Raji (cell line): ENCODE results near the gene ACAD8.

Experiments used
- POLR2A ChIP-seq: IDR thresholded peaks from 2 replicates; pipeline ENCODE4 v1.6.1; 2011; ENCODE audit warnings: low read depth, low read length, control low read depth; ENCODE audit not compliant: insufficient read depth

Gene ACAD8

GRCh38 chr11:134273317-134273712, 19.9 kb downstream of the ACAD8 start:
- no peak for TF ChIP-seq POLR2A

DNA sequence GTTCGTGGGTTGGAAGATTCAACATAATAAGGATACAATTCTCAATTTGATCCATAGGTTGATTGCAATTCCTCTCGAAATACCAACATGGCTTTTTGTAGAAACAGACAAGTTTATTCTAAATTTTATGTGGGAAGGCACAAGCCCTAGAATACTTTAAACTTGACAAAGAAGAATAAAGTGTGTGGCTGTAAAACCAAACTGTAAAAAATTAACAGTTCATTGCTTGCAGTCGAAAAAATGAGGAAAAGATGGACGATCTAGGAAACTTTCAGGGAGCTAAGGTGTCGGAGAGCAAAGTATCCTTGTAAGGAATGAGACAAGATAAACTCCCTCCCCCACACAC, 21.8 kb downstream of the ACAD8 start:
- TF ChIP-seq POLR2A, result no peak

GRCh38 chr11:134275534-134276395, 22.4 kb downstream of the ACAD8 start, which contains the start of gene GLB1L3:
Gene GLB1L3, plus strand, starts transcription at chr11:134276379. Its CDS starts 362 bp downstream, at chr11:134276741.
- TF ChIP-seq POLR2A, result no peak

- TF ChIP-seq POLR2A, result no peak
These were observed 23.2 kb downstream of the ACAD8 start for GRCh38 chr11:134276396-134277182.

- TF ChIP-seq POLR2A, result no peak
These were observed 24.0 kb downstream of the ACAD8 start for GRCh38 chr11:134277183-134278001.

DNA sequence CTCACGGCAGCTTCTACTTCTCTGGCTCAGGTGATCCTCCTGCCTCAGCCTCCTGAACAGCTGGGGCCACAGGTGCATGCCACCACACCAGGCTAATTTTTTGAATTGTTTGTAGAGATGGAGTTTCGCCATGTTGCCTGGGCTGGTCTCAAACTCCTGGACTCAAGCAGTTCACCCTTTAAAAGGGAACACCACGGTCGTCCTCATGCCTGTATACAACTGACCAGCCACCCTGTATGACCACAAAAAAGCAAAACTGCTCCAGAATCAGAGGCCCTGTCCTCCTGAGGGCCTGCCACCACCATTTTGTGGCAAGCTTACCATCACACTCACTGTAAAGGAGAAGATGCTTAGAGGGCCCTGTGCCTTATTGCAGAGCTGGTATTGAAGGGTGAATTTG, 25.0 kb downstream of the ACAD8 start:
- TF ChIP-seq POLR2A, result no peak

DNA sequence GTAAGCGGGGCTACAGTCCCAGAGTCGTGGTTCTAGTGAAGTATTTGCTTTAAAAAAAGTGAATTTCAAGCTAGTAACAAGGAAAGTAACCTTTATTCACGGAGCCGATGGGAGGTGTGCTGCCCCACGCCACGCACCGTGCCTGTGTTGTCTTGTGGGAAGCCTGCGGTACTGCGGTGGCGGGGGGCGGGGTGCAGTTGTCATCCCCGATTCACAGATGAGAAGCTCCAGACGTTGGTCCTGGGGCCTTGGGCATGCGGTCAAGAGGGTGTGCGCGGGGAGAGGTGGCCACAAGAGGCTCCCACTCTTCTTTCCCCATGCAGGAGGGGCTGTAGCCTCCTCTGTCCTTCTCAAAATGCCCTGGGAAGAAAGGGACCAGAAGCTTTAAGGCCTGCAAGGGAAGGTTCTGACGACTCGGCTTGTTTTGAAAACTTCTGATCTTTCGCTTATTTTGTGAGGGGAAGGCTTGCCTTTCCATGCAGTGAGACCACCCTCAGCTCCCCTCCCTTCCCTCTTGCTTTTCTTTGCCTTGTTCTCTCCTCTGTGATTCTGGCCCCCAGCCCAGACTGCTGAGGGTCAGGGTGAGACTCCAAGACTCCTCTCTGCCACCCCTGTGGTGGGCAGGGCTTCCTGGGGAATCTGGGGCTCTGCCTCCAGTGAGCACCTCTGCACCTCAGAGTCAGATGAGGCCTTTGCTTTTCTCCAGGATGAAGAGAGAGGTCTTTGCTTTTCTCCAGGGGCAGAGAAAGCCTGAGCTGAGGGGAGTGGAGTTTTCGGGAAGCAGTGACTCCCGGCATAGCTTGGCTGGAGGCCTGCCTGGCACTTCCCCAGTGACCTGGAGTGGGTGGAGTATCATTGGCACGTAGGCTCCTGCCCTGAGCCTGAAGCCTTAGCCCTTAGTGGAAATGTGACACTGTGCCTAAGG, 29.0 kb downstream of the ACAD8 start:
- no peak for TF ChIP-seq POLR2A

GRCh38 chr11:134283461-134284230, 30.3 kb downstream of the ACAD8 start:
- TF ChIP-seq POLR2A, result no peak

DNA sequence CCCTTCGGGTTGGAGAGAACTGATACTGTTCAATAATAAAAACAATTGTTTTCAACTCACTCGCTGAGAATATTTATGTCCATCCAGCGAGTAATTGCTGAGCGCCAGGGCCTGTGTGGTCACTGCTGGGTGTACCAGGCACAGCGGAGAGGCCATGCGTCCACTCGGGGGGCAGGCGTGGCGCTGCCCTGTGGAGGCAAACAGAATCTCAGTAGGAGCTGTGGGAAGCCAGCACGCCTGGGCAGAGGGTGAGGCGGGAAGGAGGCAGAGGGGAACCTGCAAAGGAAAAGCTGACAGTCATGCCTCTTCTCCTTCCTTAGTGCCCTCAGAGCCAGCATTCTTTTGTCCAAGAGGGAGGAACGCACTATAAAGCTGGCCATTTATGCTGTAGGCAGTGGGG, 34.2 kb downstream of the ACAD8 start:
- no peak for TF ChIP-seq POLR2A

DNA sequence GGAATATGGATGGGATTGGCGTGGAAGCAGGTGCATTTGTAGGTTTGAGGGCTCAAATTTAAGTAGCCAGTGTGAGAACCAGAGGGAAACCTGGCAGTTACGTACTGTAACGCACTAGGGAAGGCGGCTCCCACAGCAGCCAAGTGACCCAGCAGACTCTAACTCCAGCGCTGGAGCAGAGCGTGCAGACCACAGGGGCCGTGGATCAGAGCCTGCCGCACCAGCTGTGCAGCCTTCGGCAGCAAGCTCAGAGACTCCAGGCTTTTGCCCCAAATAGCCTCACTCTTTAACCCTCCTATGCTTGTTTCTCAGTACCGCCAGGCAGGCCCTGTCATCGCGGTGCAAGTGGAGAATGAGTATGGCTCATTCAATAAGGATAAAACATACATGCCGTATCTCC, 35.1 kb downstream of the ACAD8 start:
- no peak for TF ChIP-seq POLR2A

GRCh38 chr11:134289167-134289566, 35.8 kb downstream of the ACAD8 start:
- TF ChIP-seq POLR2A, result no peak

- TF ChIP-seq POLR2A, result no peak
These were observed 36.4 kb downstream of the ACAD8 start for GRCh38 chr11:134289789-134290188.

GRCh38 chr11:134290646-134291045, 37.3 kb downstream of the ACAD8 start:
- no peak for TF ChIP-seq POLR2A

DNA sequence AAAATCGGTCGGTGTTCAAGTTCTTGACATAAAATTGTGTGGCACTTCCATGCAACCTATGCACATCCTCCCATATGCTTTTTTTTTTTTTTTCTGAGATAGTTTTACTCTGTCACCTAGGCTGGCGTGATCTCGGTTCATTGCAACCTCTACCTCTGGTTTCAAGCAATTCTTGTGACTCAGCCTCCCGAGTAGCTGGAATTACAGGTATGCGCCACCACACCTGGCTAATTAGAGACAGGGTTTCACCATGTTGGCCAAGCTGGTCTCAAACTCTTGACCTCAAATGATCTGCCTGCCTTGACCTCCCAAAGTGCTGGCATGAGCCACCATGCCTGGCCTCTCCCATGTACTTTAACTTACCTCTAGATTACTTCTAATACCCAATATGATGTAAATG, 37.8 kb downstream of the ACAD8 start:
- no peak for TF ChIP-seq POLR2A

DNA sequence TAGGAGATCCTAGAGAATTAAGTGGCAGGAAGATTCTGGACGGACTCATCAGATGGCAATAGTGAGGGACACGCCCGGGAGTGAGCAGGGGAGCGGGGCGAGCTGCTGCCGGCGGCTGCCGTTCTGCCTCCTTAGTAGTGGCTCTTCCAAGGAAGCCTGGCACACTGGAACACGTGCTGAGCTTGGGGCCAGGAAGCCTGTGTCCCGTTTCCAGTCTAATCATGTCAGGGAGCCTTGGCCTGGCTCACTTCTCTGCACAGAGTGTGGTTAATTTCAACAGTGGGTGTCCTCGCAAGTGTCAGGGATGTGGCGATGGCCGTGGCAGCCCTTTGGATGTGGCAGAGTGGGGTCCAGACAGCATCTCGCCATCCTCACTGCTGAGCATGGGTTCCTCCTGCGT, 39.3 kb downstream of the ACAD8 start:
- no peak for TF ChIP-seq POLR2A
